NT2/D1 (cell line): ENCODE data around the gene NRXN3.
A peak's percentile ranks its signal among the peaks of the same experiment; 100 is the strongest.

Experiments
- DNase-seq: peaks from one replicate; pipeline ENCODE4 v3.0.0-alpha.2; 2011; ENCODE audit warnings: low read depth, low spot score
- H3K27me3 ChIP-seq: 2 replicates; pipeline ENCODE4 v1.6.0; 2011; ENCODE audit warnings: mild to moderate bottlenecking; ENCODE audit not compliant: insufficient read length, insufficient read depth
- H3K36me3 ChIP-seq: 2 replicates; pipeline ENCODE4 v1.6.1; 2011; ENCODE audit warnings: mild to moderate bottlenecking, low read length, mixed read lengths; ENCODE audit not compliant: insufficient read depth, insufficient read length
- H3K4me1 ChIP-seq: 2 replicates; pipeline ENCODE4 v1.5.1; 2011; ENCODE audit not compliant: insufficient read depth, insufficient read length
- H3K4me3 ChIP-seq: 2 replicates; pipeline ENCODE4 v1.5.1; 2011; ENCODE audit warnings: low read depth; ENCODE audit not compliant: insufficient read length
- H3K9ac ChIP-seq: 2 replicates; pipeline ENCODE4 v1.6.0; 2011; ENCODE audit warnings: low read depth; ENCODE audit not compliant: insufficient read length
- H3K9me3 ChIP-seq: 2 replicates; pipeline ENCODE4 v1.5.1; 2011; ENCODE audit warnings: mild to moderate bottlenecking, low read length; ENCODE audit not compliant: insufficient read depth
- SUZ12 ChIP-seq: IDR thresholded peaks from 2 replicates; pipeline ENCODE4 v1.6.1; 2011; ENCODE audit not compliant: insufficient read length, insufficient read depth; ENCODE audit errors: extremely low read depth
- YY1 ChIP-seq: IDR thresholded peaks from 2 replicates; pipeline ENCODE4 v1.6.1; 2011; ENCODE audit not compliant: insufficient read length, insufficient read depth
- ZNF274 ChIP-seq: IDR thresholded peaks from 2 replicates; pipeline ENCODE4 v1.6.1; 2011; ENCODE audit warnings: mild to moderate bottlenecking, low read depth, low read length

Gene NRXN3

GRCh38 chr14:78446807-78447206, 276.6 kb downstream of the NRXN3 start:
- DNase-seq = no peak
- no peaks in the 10 kb centered on the region for H3K9me3 ChIP-seq
- H3K9ac ChIP-seq = no peak overlapping the region
- H3K4me3 ChIP-seq = no peak overlapping the region
- no peaks in the 10 kb centered on the region for H3K4me1 ChIP-seq
- no peaks in the 10 kb centered on the region for H3K27me3 ChIP-seq
- H3K36me3 ChIP-seq = no peaks in the 10 kb centered on the region
- no peak for TF ChIP-seq SUZ12
- TF ChIP-seq YY1 = no peak
- TF ChIP-seq ZNF274 = no peak

- Histone ChIP-seq H3K4me3 (no peak overlapping the region), H3K9ac (no peak overlapping the region), H3K27me3 (no peaks in the 10 kb centered on the region), H3K9me3 (no peaks in the 10 kb centered on the region), H3K4me1 (no peaks in the 10 kb centered on the region), H3K36me3 (no peaks in the 10 kb centered on the region)
- TF ChIP-seq ZNF274 (no peak), YY1 (no peak), SUZ12 (no peak)
- peak; percentile 47 for DNase-seq
Observed at GRCh38 chr14:78448164-78449094, 278.3 kb downstream of the NRXN3 start.

DNA sequence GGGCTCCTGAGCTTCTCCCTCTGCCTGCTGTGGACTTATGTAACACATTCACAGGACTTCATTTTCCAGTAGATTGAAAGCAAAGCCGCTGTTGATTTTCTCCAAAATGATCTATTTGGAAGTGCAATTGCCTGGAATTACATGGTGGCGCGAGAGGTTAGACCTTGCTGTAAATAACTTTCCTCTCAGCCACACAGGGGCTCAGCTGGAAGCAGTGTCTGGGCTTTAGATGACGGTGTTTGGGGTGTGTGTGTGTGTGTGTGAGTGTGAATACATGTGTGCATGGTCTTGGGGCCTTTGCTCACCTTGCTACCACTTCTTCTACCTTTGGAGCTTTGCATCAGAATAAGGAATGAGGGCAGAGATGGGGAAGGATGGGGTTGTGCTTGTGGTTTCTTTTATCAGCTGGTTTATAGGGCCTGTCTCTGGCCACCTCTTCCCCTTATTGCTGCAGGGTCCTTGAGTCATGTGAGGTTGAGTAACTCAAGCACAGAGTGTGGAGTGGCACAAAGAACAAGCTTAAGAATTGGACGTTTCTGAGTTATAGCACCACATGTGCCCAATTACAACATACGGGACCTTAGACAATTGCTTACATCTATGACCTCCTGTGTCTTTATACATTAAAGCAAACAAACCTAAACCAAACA, 280.6 kb downstream of the NRXN3 start:
- Histone ChIP-seq H3K4me1 (no peaks in the 10 kb centered on the region), H3K9me3 (no peaks in the 10 kb centered on the region), H3K4me3 (no peak overlapping the region), H3K36me3 (no peaks in the 10 kb centered on the region), H3K27me3 (no peaks in the 10 kb centered on the region), H3K9ac (no peak overlapping the region)
- no peak for TF ChIP-seq ZNF274
- no peak for TF ChIP-seq SUZ12
- TF ChIP-seq YY1 = no peak
- no peak for DNase-seq

DNA sequence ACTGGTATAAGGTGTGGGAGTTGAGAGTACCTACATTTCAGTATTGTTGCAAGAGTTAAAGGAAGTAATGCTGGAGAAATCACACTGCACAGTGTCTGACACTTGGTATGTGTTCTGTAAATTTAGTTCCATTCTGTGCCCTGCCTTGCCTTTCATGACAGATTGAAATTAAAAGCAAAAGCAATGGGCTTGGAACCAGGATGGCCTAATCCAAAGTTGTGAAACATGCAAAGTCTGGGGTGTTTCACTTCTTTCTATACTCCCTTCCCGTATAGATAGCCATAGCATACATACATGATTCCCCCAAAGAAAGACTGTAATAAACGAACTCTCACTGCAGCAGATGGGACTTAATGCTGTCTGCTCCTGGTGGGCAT, 281.1 kb downstream of the NRXN3 start:
- no peak for DNase-seq
- no peaks in the 10 kb centered on the region for H3K9me3 ChIP-seq

DNA sequence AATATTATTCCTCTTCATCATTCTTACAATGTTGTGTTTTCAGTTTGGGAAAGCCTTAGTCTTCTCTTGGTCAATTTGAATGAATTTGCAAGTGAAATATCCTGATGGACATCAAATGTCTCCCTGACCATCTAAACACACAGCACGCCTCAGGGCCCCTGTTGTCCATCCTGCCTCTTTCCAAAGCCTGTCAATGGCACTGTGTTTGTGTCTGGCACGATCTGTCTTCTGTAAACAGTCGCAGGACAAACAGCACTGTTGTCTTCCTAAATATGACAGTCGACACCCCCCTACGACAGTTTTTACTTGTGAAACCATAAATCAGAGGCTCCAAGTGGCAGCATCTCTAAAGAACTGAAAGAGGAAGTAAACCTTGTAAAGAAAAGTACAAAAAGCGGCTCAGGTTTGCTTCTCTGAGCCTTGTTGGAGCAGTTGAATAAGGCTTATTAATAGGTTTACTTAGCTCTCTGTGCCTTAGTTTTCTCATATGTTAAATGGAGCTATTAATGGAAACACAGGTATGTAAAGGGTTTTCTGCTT, 285.8 kb downstream of the NRXN3 start:
- no peaks in the 10 kb centered on the region for H3K27me3 ChIP-seq
- H3K36me3 ChIP-seq = no peaks in the 10 kb centered on the region
- H3K9ac ChIP-seq = no peak overlapping the region
- no peak for TF ChIP-seq SUZ12
- TF ChIP-seq ZNF274 = no peak
- TF ChIP-seq YY1 = no peak
- H3K4me1 ChIP-seq = no peaks in the 10 kb centered on the region
- H3K4me3 ChIP-seq = no peak overlapping the region
- no peaks in the 10 kb centered on the region for H3K9me3 ChIP-seq
- no peak for DNase-seq

More for the DNA sequence above, 281.1 kb downstream of the NRXN3 start:
- Histone ChIP-seq H3K36me3 (no peaks in the 10 kb centered on the region), H3K4me3 (no peak overlapping the region), H3K27me3 (no peaks in the 10 kb centered on the region), H3K9ac (no peak overlapping the region), H3K4me1 (no peaks in the 10 kb centered on the region)
- TF ChIP-seq ZNF274 (no peak), YY1 (no peak), SUZ12 (no peak)

DNA sequence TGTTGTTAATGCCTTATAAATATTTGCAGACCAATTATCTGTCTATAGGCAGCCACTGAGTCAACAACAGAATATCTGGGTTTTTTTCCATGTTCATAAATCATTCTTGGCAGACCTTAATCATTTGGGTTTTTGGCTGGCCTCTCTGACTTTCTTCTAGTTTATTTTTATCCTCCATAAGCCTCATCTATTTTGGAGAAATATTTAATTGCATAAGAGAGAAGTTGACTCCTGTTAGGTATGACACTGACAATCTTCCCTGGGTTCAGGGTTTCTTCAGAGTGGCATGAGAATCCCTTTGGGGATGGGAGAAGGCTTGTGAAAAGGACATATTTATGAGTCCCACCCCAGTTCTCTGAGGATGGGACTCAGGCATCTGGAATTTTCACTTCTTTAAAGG, 299.8 kb downstream of the NRXN3 start:
- Histone ChIP-seq H3K4me3 (no peak overlapping the region), H3K36me3 (no peaks in the 10 kb centered on the region), H3K9me3 (0 out of 2 replicates have a peak, but pooled peaks cover 6% of the 10 kb centered on the region), H3K9ac (no peak overlapping the region), H3K4me1 (no peaks in the 10 kb centered on the region), H3K27me3 (no peaks in the 10 kb centered on the region)
- no peak for DNase-seq
- TF ChIP-seq SUZ12 = no peak
- TF ChIP-seq ZNF274 = no peak
- TF ChIP-seq YY1 = no peak

DNA sequence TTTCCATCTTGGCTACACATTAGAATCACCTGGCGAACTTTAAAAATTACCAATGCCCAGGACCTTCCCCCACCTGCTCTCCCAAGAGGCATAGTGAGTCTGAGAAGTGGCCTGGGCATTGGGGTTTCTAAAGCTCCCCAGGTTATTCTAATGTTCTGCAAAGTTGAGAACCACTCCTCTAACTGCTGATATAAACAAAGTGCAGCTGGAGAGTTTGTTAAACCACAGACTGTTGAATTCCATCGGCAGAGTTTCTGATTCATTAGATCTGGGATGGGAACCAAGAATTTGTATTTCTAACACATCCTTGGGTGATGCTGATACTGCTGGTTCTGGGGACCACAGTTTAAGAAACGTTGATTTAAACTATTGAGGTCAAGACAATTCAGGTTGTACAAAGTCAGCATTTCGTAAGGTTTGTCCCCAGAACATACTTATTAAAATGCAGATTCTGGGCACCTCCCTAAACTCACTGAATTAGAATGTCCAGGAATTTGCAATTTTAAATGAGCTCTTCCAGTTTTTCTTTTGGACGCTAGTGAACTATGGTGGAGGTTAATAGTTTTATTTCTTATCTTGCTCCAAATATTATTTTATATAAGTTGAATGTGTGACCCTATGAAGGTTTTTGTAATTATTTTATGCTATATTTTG, 309.1 kb downstream of the NRXN3 start:
- no peak overlapping the region for H3K4me3 ChIP-seq
- TF ChIP-seq YY1 (no peak), SUZ12 (no peak), ZNF274 (no peak)
- no peaks in the 10 kb centered on the region for H3K36me3 ChIP-seq
- no peaks in the 10 kb centered on the region for H3K27me3 ChIP-seq
- H3K4me1 ChIP-seq = no peaks in the 10 kb centered on the region
- no peak overlapping the region for H3K9ac ChIP-seq
- no peak for DNase-seq
- no peaks in the 10 kb centered on the region for H3K9me3 ChIP-seq
